ENCODE data around the gene FOLR3. TPM values are rescaled to one million over a fixed set of nuclear protein-coding genes. Genes with fewer than 3 reads are reported as not detected.

The FOLR3 gene
- 0.18 TPM in 1 of 5 replicates, not detected in the others for total RNA-seq (2022; extraction: Qiagen RNA extraction; ENCODE audit: low read depth)

GRCh38 chr11:72135473-72135872 lies at the start of gene FOLR3:
Gene FOLR3 (plus strand): TSS chr11:72135725. CDS start chr11:72135953, 228 bp downstream.

DNA sequence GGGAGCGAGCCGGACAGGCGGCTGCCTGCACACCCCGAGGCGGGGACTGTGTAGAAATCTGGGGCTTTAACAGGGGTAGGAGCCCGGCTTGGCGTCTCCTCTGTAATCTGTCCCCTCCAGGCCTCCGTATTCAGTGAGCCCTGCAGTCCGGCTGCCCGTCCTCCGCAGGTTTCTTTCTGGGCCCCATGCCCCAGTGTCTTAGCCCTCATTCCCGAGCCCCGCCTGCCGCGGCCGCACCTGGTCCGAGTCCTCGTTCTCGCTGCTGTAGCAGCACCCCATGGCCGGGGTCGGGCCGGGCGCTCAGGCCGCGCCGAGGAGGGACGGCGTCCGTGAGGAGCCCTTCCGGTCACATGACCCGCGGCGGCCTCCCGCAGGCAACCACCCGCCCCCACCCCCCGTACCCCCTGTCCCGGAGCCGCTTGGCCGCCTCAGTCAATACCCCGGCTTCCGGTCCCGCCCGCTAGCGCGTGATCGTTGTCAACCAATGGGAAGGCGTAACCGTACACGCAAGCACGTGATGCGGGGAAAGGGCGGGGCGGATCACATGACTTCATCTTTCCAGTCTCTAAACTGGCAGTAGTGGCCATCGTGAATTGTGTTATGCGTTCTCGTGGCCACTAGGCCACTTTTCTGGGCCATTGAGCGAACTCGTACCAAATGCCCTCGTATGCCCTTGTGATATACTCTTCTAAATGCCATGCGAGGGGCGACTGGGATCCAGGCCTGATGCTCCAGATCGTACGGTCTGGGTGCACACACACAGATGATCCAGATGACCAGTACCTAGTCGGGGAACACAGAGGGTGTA lies 32.4 kb upstream of the FOLR3 start, which contains the start of gene LAMTOR1:
TSS of gene LAMTOR1 (minus strand) at position 352 of the 808 bp plus-strand sequence. CDS start at position 279, 73 bp downstream.

GRCh38 chr11:72105888-72106287 lies 29.6 kb upstream of the FOLR3 start, which contains the start of gene TOMT:
Gene TOMT (plus strand): TSS chr11:72105924. CDS start chr11:72105952, 28 bp downstream.

DNA sequence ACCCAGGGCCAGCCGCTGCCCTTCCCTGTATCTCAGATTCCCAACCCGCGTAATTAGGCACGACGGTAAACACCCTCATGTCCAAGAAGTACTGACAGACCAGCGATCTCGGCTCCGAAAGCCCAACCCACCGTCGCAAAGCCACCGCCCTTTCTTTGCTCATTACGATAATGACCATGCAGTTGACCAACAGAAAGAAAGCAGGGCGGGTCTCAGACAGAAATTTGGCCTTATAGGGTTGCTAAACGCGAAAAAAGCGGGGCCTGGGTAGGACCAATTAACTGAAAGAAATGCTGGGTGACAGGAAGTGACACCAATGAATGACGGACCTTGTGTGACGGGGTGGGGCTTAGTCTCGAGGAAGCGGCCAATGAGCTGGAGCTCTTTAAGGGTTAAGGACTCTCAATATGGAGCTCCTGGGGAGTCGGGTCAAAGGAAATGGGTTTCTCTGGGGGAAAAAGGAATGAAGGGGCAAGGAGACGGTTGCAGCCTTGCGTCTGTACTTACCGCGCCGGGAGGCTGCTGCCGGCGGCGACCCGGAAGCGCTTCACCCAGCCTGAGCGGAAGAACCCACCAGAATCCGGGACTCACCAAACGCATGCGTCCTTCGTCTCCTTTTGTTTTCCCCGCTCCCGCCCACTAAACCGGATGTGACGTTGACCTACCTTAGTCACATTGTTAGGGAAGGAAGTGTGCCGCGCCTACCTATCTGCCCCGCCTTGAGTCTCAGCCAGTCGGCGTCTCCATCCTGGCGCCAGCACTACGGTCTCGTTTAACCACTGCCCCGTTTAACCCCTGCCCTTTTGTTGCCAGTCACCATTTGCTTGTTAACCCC lies 23.2 kb upstream of the FOLR3 start, which contains the start of gene ANAPC15:
TSS of gene ANAPC15 (minus strand) at position 553 of the 835 bp plus-strand sequence. CDS start 1,419 bp downstream, outside the sequence.

Other genes starting within 250 kb of the FOLR3 start
- 3.2 to 4.4 TPM (median 3.9 TPM) in 5 replicates for gene XNDC1N, start 207.1 kb upstream of the FOLR3 start, total RNA-seq (2022; extraction: Qiagen RNA extraction; ENCODE audit: low read depth)
- gene RNF121, start 206.7 kb upstream of the FOLR3 start, total RNA-seq (2022; extraction: Qiagen RNA extraction; ENCODE audit: low read depth) = 56.5 to 61.4 TPM (median 59.3 TPM) in 5 replicates
- gene IL18BP, start 136.8 kb upstream of the FOLR3 start, total RNA-seq (2022; extraction: Qiagen RNA extraction; ENCODE audit: low read depth) = 3.8 to 5.8 TPM (median 5.1 TPM) in 5 replicates
- gene NUMA1, start 55.2 kb upstream of the FOLR3 start, total RNA-seq (2022; extraction: Qiagen RNA extraction; ENCODE audit: low read depth) = 62.5 to 80.7 TPM (median 71.1 TPM) in 5 replicates
- 7.8 to 9.8 TPM (median 9.1 TPM) in 5 replicates for gene LRRC51, start 54.9 kb upstream of the FOLR3 start, total RNA-seq (2022; extraction: Qiagen RNA extraction; ENCODE audit: low read depth)
- 131 to 154 TPM (median 137 TPM) in 5 replicates for gene LAMTOR1, start 32.4 kb upstream of the FOLR3 start, total RNA-seq (2022; extraction: Qiagen RNA extraction; ENCODE audit: low read depth)
- gene TOMT, start 29.8 kb upstream of the FOLR3 start, total RNA-seq (2022; extraction: Qiagen RNA extraction; ENCODE audit: low read depth) = not detected in 5 replicates
- 83.1 to 88.8 TPM (median 86.7 TPM) in 5 replicates for gene ANAPC15, start 23.0 kb upstream of the FOLR3 start, total RNA-seq (2022; extraction: Qiagen RNA extraction; ENCODE audit: low read depth)
- gene FOLR1, start 56.4 kb downstream of the FOLR3 start, total RNA-seq (2022; extraction: Qiagen RNA extraction; ENCODE audit: low read depth) = 0.10 to 0.11 TPM in 2 of 5 replicates, not detected in the others
- not detected in 5 replicates for gene FOLR2, start 81.1 kb downstream of the FOLR3 start, total RNA-seq (2022; extraction: Qiagen RNA extraction; ENCODE audit: low read depth)
- 56.8 to 87.6 TPM (median 76.2 TPM) in 5 replicates for gene INPPL1, start 89.0 kb downstream of the FOLR3 start, total RNA-seq (2022; extraction: Qiagen RNA extraction; ENCODE audit: low read depth)
- not detected in 5 replicates for gene PHOX2A, start 108.5 kb downstream of the FOLR3 start, total RNA-seq (2022; extraction: Qiagen RNA extraction; ENCODE audit: low read depth)